HG03060 (cell line): ENCODE results near the gene SHROOM2.

Source experiments
- ATAC-seq: cut with Tn5 transposase; IDR thresholded peaks from one replicate; pipeline ENCODE4 v1.9.1; 2021; ENCODE audit warnings: low read depth, moderate number of reproducible peaks; ENCODE audit not compliant: unreplicated experiment

The SHROOM2 gene

GRCh38 chrX:9992061-9992460 is 205.8 kb downstream of the SHROOM2 start:
- no peak for ATAC-seq

- no peak for ATAC-seq
These were observed 206.5 kb downstream of the SHROOM2 start for GRCh38 chrX:9992724-9993123.

GRCh38 chrX:9995855-9996339 is 209.7 kb downstream of the SHROOM2 start:
- no peak for ATAC-seq

- ATAC-seq, result no peak
These were observed 210.8 kb downstream of the SHROOM2 start for GRCh38 chrX:9997041-9997440.

- no peak for ATAC-seq
These were observed 211.3 kb downstream of the SHROOM2 start for GRCh38 chrX:9997524-9997923.
